Coronary artery (tissue), 2 donors: ENCODE measurements around the gene EVL.
"Not testable (repeated sequence)": the region's sequence is repeated elsewhere in the genome, so short reads cannot be mapped to it uniquely, and the experiment has no call there.

Source experiments
- DNase-seq: peaks from one replicate; pipeline ENCODE4 v3.0.0-alpha.2; 2017; ENCODE audit warnings: low spot score
- H3K27ac ChIP-seq, 2 donors: fragments of 200-600 bp; sonication (generic); one replicate each; pipeline ENCODE4 v1.5.1; 2016 to 2019
- H3K4me3 ChIP-seq: fragments of 200-600 bp; sonication (generic); 2 replicates; pipeline ENCODE4 v1.5.1; 2016; ENCODE audit warnings: mild to moderate bottlenecking, moderate library complexity
- TF ChIP-seq, protein P1 (sequence below): fragments of 200-600 bp; sonication (generic); IDR thresholded peaks from one replicate; pipeline ENCODE4 v1.5.1; 2019; ENCODE audit warnings: antibody characterized with exemption

Gene EVL

GRCh38 chr14:100022772-100023451 is 42.3 kb upstream of the EVL start:
- no peak overlapping the region for H3K4me3 ChIP-seq
- TF ChIP-seq, protein P1, sequence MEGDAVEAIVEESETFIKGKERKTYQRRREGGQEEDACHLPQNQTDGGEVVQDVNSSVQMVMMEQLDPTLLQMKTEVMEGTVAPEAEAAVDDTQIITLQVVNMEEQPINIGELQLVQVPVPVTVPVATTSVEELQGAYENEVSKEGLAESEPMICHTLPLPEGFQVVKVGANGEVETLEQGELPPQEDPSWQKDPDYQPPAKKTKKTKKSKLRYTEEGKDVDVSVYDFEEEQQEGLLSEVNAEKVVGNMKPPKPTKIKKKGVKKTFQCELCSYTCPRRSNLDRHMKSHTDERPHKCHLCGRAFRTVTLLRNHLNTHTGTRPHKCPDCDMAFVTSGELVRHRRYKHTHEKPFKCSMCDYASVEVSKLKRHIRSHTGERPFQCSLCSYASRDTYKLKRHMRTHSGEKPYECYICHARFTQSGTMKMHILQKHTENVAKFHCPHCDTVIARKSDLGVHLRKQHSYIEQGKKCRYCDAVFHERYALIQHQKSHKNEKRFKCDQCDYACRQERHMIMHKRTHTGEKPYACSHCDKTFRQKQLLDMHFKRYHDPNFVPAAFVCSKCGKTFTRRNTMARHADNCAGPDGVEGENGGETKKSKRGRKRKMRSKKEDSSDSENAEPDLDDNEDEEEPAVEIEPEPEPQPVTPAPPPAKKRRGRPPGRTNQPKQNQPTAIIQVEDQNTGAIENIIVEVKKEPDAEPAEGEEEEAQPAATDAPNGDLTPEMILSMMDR: no peak
- no peak for DNase-seq
- H3K27ac ChIP-seq: peak overlapping the region; percentile 75 to 82

DNA sequence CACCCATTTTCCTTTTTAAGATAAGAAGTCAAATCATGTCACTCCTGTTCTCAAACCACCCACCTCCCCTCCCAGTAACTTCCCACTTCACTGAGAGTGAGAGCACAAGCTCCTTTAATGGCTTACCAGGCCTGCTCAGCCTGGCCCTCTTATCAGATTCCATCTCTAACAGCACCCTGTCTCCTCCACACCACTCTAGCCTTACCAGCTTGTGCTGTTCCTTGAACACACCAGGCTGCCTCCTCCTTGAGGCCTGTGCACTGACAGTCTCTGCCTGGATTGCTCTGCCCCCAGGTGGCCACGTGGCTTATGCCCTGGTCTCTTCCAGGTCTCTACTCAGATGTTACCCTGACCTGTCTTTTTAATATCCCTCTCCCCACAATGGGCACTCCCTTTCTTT is 40.1 kb upstream of the EVL start:
- TF ChIP-seq, protein P1: no peak
- peak overlapping the region in 1 of 2 donors; percentile 82 for H3K27ac ChIP-seq
- DNase-seq: no peak
- no peak overlapping the region for H3K4me3 ChIP-seq

DNA sequence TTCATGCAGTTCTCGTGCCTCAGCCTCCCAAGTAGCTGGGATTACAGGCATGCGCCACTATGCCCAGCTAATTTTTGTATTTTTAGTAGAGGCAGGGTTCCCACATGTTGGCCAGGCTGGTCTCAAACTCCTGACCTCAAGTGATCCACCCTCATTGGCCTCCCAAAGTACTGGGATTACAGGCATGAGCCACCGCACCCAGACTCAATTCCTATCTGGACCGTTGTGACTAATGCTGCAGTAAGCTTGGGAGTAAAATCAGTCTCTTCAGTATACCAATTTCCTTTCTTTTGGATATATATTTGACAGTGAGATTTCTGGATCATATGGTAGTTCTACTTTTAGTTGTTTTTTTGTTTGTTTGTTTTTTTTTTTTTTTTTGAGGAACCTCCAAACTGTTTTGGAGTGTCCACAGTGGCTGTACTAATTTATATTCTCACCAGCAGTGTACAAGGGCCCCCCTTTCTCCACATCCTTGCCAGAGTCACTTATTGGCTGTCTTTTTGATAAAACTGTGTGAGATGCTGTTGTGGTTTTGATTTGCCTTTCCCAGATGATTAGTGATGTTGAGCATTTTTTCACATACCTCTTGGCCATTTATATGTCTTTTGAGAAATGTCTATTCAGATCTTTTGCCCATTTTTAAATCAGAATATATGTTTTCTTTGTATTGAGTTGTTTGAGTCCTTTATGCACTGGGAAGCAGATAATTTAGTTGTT is 37.3 kb upstream of the EVL start:
- TF ChIP-seq, protein P1: no peak
- no peak for DNase-seq
- H3K27ac ChIP-seq: no peak overlapping the region
- no peak overlapping the region for H3K4me3 ChIP-seq

DNA sequence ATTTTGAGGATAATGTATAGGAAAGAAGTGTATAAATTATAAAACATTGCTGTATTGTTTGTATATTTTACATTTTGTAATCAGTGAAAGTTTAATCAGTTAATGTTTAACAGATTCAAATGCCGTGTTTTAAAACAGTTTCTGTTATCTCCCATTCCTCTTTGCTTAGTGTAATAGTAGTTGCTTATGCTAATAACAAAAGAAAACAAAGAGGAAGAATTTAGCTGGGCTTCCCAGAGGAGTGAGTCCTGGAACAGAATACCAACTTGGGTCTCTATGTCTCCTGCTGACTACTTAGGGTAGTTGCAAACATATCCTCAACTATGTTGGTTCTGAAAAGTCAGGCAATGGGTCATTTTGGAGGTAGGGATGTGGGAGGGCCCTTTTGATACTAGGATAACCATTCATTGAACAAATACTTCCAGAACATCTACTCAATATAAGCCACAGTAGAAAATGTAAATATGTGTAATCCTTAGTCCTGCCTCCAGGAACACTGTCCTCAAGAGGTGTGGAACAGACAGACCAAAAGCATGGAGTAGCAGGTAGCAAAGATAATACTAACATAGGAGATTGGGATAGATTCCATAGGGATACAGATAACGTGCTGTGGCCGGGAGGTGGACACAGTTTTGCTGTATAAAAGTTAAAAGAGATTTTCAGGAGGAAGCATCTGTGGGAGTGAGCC is 36.1 kb upstream of the EVL start:
- Histone ChIP-seq H3K27ac (no peak overlapping the region), H3K4me3 (no peak overlapping the region)
- no peak for DNase-seq
- TF ChIP-seq, protein P1: no peak

DNA sequence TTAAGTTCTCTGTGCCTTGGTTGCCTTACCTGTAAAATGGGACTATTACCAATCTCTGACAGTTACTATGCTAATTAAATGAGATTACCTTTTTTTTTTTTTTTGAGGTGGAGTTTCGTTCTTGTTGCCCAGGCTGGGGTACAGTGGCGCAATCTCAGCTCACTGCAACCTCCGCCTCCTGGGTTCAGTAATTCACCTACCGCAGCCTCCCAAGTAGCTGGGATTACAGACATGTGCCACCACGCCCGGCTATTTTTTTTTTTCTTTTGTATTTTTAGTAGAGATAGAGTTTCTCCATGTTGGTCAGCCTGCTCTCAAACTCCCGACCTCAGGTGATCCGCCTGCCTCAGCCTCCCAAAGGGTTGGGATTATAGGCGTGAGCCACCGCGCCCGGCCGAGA is 35.2 kb upstream of the EVL start:
- peak overlapping the region in 1 of 2 donors; percentile 83 for H3K27ac ChIP-seq
- DNase-seq, H3K4me3 ChIP-seq: not testable (repeated sequence)

DNA sequence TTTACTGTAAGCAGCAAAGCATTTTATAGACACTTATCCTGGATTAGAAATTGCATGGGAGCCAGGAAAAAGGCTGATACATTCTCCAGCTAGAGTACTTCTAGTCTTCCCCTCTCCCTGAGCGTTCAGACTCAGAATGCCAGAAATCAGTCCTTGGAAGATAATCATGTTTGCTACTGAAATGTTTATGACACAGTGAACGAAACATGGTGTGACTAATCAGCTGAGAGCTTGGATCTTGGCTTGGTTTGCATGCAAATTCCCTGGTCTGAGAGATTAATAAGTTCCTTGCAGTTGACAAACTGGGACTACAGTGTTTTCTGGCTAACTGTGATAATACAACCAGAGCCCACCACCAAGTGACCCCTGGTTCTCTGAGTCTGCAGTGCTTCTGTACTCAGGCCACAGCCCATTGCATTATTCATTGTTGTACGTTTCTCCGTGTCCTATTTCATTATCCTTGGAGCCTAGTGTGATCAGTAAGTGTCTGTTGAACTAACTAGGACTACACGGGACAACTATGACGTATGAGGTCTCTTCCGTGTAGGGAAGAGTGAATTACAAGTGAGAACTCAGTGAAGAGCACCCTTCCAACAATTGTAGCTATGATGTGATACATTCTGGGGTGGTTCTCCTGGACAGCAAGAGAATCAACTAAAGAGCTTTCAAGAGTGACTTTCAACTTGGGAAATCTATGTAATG is 34.6 kb upstream of the EVL start:
- TF ChIP-seq, protein P1: no peak
- DNase-seq: no peak
- Histone ChIP-seq H3K27ac (peak overlapping the region in 1 of 2 donors; percentile 83), H3K4me3 (peak overlapping the region; percentile 58)
